ENCODE results near the gene PTK6.

DNA sequence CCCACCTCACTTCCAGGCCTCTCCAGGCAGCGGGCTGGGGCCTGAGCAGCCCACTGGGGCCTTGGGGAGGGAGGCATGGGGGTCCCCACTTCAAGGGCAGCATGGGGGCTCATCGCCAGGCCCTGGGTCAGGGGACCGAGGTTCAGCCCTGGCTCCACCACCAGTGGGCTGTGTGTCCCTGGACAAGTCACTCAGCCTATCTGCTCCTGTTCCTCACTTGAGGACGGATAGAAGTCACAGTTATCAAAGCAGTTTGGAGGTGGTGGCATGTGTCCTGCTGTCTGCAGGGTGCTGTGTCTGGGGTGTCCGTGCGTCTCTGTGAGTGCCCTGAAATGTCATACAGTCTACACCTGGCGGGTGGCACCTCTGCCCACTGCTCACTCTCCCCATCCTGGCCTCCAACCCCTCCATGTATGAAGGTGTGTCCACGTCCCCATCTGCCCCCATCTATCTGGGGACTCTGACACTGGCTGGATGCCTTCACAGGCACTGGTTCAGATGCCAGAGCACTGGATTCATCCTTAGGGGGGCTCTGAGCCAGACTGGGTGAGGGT, 41.9 kb downstream of the PTK6 start:
- TF ChIP-seq MAX (IDR thresholded peaks at IDR 0.05) (no peak), CTCF (IDR thresholded peaks at IDR 0.05) (no peak), RFX5 (IDR thresholded peaks at IDR 0.05) (no peak)

Data from A549 (cell line).